T-helper 17 cell (primary cell): Measurements from ENCODE around the gene RETREG3. TPM values are rescaled to one million over a fixed set of nuclear protein-coding genes. Genes with fewer than 3 reads are reported as not detected.

Experiments
- ATAC-seq: fragments of 150-1000 bp; cut with Tn5 transposase; 2 replicates; pipeline ENCODE4 v1.10.0; 2021; ENCODE audit warnings: mild to moderate bottlenecking, moderate library complexity
- DNase-seq, 3 donors: peaks; one replicate each; pipeline versions ENCODE4 v3.0.0 to v3.0.0-alpha.2; 2020 to 2021
- H3K9me3 ChIP-seq: one replicate; pipeline ENCODE4 v1.7.0; 2013; ENCODE audit warnings: low read length, mild to moderate bottlenecking; ENCODE audit not compliant: control insufficient read depth, poor library complexity, severe bottlenecking
- H3K27ac Mint-ChIP-seq: one replicate; pipeline ENCODE4 v1.8.0; 2022; ENCODE audit warnings: mild to moderate bottlenecking, moderate library complexity, mixed read lengths
- H3K27me3 Mint-ChIP-seq: one replicate; pipeline ENCODE4 v1.8.0; 2022; ENCODE audit warnings: mixed read lengths
- H3K36me3 Mint-ChIP-seq: one replicate; pipeline ENCODE4 v1.8.0; 2022; ENCODE audit warnings: low read depth, mixed read lengths
- H3K4me1 Mint-ChIP-seq: one replicate; pipeline ENCODE4 v1.8.0; 2022; ENCODE audit warnings: mild to moderate bottlenecking, mixed read lengths
- H3K4me3 Mint-ChIP-seq: one replicate; pipeline ENCODE4 v1.8.0; 2022; ENCODE audit warnings: mild to moderate bottlenecking, moderate library complexity, mixed read lengths
- total RNA-seq, 4 donors: library from RNA in 2 of 4; stranded (reverse) in 2 of 4; gene quantifications; one replicate each; pipeline ENCODE4 v1.2.3 and lab custom pipeline; 2022 to 2026

Gene RETREG3
- total RNA-seq, 2 donors from 2014 or later = 43.5 to 57.9 TPM

GRCh38 chr17:42535155-42536047 is 73.8 kb downstream of the RETREG3 start:
- H3K27me3 Mint-ChIP-seq = peaks cover 5% of the 10 kb centered on the region
- DNase-seq (no peak), ATAC-seq (peak; percentile 7)
- H3K9me3 ChIP-seq = no peaks in the 10 kb centered on the region
- peak overlapping the region; percentile 86 for H3K4me3 Mint-ChIP-seq
- peak overlapping the region; percentile 91 for H3K27ac Mint-ChIP-seq
- H3K36me3 Mint-ChIP-seq = no peaks in the 10 kb centered on the region
- peaks cover 30% of the 10 kb centered on the region for H3K4me1 Mint-ChIP-seq

- DNase-seq = peak in 2 of 3 donors; percentile 47 to 48
- no peaks in the 10 kb centered on the region for H3K9me3 ChIP-seq
- ATAC-seq = peak; percentile 49
- H3K27ac Mint-ChIP-seq = peak overlapping the region; percentile 70
- H3K27me3 Mint-ChIP-seq = peaks cover 5% of the 10 kb centered on the region
- peaks cover 27% of the 10 kb centered on the region for H3K4me1 Mint-ChIP-seq
- no peaks in the 10 kb centered on the region for H3K36me3 Mint-ChIP-seq
- H3K4me3 Mint-ChIP-seq = peak overlapping the region; percentile 79
These were observed 77.5 kb downstream of the RETREG3 start for GRCh38 chr17:42531455-42532354.

GRCh38 chr17:42530952-42531454 is 78.2 kb downstream of the RETREG3 start:
- Mint-ChIP-seq H3K36me3 (no peaks in the 10 kb centered on the region), H3K27ac (peak overlapping the region; percentile 70), H3K4me1 (peaks cover 25% of the 10 kb centered on the region), H3K27me3 (peaks cover 5% of the 10 kb centered on the region), H3K4me3 (peak overlapping the region; percentile 79)
- no peaks in the 10 kb centered on the region for H3K9me3 ChIP-seq
- DNase-seq (no peak), ATAC-seq (no peak)

Other genes with a start within 250 kb of the RETREG3 start
- gene STAT3, start 220.9 kb downstream of the RETREG3 start, total RNA-seq = 100 to 1,000 TPM; 203 to 221 TPM
- under 1 TPM; 0.47 to 0.90 TPM for gene CAVIN1, start 186.1 kb downstream of the RETREG3 start, total RNA-seq
- gene ATP6V0A1, start 150.5 kb downstream of the RETREG3 start, total RNA-seq = 10 to 100 TPM; 15.4 to 18.5 TPM
- 10 to 100 TPM; 12.5 to 13.2 TPM for gene NAGLU, start 73.1 kb downstream of the RETREG3 start, total RNA-seq
- 1 to 10 TPM in 1 of 2 donors, under 1 TPM in 1; 0.90 to 1.2 TPM for gene HSD17B1, start 56.5 kb downstream of the RETREG3 start, total RNA-seq
- 10 to 100 TPM; 39.1 to 49.4 TPM for gene COASY, start 47.2 kb downstream of the RETREG3 start, total RNA-seq
- gene MLX, start 42.3 kb downstream of the RETREG3 start, total RNA-seq = 10 to 100 TPM; 33.1 to 36.1 TPM
- 1 to 10 TPM; 2.4 to 2.6 TPM for gene PSMC3IP, start 31.6 kb downstream of the RETREG3 start, total RNA-seq
- gene TUBG1, start 309 bp upstream of the RETREG3 start, total RNA-seq = 1 to 10 TPM; 6.1 to 9.8 TPM
- gene TUBG2, start 49.9 kb upstream of the RETREG3 start, total RNA-seq = 10 to 100 TPM in 1 of 2 donors, 1 to 10 TPM in 1; 8.9 to 11.3 TPM
- gene PLEKHH3, start 67.6 kb upstream of the RETREG3 start, total RNA-seq = under 1 TPM; 0.78 to 0.85 TPM
- 1 to 10 TPM; 1.4 to 1.6 TPM for gene CCR10, start 72.5 kb upstream of the RETREG3 start, total RNA-seq
- 1 to 10 TPM; 3.9 to 6.9 TPM for gene CNTNAP1, start 73.2 kb upstream of the RETREG3 start, total RNA-seq
- gene EZH1, start 135.7 kb upstream of the RETREG3 start, total RNA-seq = 10 to 100 TPM; 72.6 to 77.0 TPM
- gene RAMP2, start 151.9 kb upstream of the RETREG3 start, total RNA-seq = not detected
- gene VPS25, start 164.1 kb upstream of the RETREG3 start, total RNA-seq = 10 to 100 TPM; 20.5 to 27.4 TPM
- gene WNK4, start 171.2 kb upstream of the RETREG3 start, total RNA-seq = under 1 TPM in 1 of 2 donors, not detected in 1; 0.31 TPM
- 10 to 100 TPM; 10.1 to 15.2 TPM for gene COA3, start 189.3 kb upstream of the RETREG3 start, total RNA-seq
- not detected for gene CNTD1, start 189.5 kb upstream of the RETREG3 start, total RNA-seq
- gene BECN1, start 214.9 kb upstream of the RETREG3 start, total RNA-seq = 100 to 1,000 TPM; 125 to 158 TPM
- gene PSME3, start 224.0 kb upstream of the RETREG3 start, total RNA-seq = 10 to 100 TPM; 71.5 to 78.8 TPM
- gene AOC2, start 235.2 kb upstream of the RETREG3 start, total RNA-seq = 1 to 10 TPM; 1.9 to 2.6 TPM
- gene AOC3, start 241.8 kb upstream of the RETREG3 start, total RNA-seq = 1 to 10 TPM; 1.0 to 1.1 TPM